ENCODE measurements around the gene OLFM2.

DNA sequence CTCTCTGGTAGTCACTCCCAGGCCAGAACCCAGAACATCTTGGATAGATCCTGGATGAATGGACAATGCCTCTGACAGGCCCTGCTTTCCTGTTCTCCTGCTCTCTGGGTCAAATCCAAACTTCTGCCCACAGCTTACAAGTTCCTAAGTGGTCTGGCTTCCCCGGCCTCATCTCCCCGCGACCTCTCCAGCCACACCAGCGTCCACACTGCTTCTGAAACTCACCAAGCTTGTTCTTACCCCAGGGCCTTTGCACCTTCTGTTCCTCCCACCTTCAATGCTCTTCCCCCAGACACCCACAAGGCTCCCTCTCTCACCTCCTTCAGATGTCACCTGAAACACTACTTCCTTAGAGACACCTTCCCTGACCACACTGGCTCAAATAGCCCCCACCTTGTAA lies 3.5 kb downstream of the OLFM2 start:
- TF ChIP-seq POLR2A (IDR thresholded peaks at IDR 0.05), result no peak
- TF ChIP-seq, protein P1, sequence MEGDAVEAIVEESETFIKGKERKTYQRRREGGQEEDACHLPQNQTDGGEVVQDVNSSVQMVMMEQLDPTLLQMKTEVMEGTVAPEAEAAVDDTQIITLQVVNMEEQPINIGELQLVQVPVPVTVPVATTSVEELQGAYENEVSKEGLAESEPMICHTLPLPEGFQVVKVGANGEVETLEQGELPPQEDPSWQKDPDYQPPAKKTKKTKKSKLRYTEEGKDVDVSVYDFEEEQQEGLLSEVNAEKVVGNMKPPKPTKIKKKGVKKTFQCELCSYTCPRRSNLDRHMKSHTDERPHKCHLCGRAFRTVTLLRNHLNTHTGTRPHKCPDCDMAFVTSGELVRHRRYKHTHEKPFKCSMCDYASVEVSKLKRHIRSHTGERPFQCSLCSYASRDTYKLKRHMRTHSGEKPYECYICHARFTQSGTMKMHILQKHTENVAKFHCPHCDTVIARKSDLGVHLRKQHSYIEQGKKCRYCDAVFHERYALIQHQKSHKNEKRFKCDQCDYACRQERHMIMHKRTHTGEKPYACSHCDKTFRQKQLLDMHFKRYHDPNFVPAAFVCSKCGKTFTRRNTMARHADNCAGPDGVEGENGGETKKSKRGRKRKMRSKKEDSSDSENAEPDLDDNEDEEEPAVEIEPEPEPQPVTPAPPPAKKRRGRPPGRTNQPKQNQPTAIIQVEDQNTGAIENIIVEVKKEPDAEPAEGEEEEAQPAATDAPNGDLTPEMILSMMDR (IDR thresholded peaks at IDR 0.05), result no peak
